ENCODE results near the gene SLCO2A1.

GRCh38 chr3:134040066-134040465 lies 10.3 kb upstream of the SLCO2A1 start:
- TF ChIP-seq CTCF (IDR thresholded peaks at IDR 0.05) (no peak), POLR2A (IDR thresholded peaks at IDR 0.05) (no peak)
